Superior temporal gyrus (tissue), 1 donor: ENCODE data around the gene TP53AIP1.

Source experiments
- DNase-seq: peaks from one replicate; pipeline ENCODE4 v3.0.0-alpha.2; 2016; ENCODE audit errors: extremely low spot score

Gene TP53AIP1, protein sequence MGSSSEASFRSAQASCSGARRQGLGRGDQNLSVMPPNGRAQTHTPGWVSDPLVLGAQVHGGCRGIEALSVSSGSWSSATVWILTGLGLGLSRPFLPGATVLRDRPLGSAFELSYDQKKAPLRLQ

DNA sequence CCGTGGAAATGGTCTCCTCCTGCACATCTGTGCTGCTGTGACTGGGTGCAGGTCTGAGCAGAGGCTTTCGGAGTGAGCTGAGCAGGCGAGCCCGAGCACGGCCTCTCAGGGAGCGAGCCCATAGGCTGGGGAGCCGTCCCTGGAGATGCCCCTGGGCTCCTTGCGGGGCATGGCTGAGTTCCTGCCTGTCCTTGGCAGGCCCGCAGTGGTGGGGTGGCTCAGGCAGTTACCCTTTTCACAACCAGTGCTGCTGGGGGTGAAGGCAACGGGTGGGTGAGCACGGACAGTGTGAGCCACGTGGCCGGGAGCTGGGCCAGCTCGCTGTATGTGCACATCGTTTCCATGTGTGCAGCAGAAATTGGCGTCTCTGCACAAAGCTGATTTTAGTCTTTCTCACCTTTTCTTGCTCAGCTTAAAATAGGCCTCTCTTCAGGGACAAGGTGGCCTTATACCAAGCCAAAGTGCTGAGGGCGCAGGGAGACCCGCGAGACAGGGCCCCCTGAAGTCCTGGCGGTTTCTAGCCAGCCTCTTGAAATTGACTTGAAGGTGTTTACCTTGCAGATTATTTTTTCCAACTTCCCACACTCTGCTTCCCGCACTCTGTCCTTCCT is at the start of gene TP53AIP1:
TSS of gene TP53AIP1 (minus strand) at position 55 of the 611 bp plus-strand sequence. CDS start 5,053 bp downstream, outside the sequence.
- no peak for DNase-seq

DNA sequence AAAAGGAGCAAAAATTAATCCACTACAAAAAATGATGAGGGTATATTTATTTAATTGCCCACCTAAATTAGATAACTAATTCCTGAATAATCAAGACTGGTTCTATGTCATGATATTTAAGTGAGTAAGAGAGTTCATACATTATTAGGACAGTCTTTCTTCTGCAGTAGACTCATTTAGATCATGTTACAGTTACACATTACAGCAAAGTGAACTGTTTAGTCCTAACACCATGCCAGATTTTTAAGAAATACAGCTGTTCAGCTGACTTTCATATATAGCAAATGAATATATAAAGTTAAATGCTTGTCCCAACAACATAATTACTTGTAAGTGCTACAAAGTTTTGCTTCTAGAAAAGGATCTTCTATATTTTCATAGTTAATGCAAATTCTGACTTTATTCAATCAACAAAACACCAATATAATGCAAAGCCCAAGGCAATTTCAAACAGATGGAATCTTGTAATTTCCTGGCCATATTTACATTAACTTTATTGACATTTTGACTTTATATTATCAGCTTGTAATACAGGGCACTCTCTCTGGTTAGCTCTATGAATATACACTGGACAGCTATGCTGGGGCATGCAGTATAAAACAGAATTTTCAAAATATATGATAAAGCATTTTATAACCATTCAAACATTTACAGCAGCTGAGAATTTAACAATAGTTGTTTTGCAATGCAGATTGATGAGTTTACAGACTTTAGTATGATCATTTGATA is 45.7 kb upstream of the TP53AIP1 start:
- no peak for DNase-seq

- no peak for DNase-seq
Measured at GRCh38 chr11:128985880-128986279, 43.2 kb upstream of the TP53AIP1 start.

GRCh38 chr11:128983023-128983422 is 40.4 kb upstream of the TP53AIP1 start:
- no peak for DNase-seq

DNA sequence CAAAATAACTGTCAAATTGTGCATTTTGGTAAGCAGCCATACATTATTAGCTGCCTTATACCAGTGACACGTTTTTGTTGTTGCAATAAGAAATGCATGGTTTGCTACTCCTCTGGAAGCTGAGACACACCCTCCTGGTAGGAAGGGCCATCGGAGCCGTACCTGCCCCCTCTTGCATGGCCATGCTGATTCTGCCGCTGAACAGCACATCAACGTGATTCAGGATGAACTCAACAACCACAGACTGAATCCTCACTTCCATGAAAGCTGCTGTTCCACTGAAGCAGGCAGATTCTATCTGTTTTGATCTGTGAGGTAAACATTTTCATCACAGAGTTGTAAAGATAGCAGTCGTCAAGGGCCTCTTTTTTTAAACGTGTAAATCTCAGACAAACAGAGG is 38.6 kb upstream of the TP53AIP1 start:
- DNase-seq = no peak

- no peak for DNase-seq
Measured at GRCh38 chr11:128970598-128971190, 28.0 kb upstream of the TP53AIP1 start.

- no peak for DNase-seq
Measured at GRCh38 chr11:128968916-128969315, 26.2 kb upstream of the TP53AIP1 start.

- no peak for DNase-seq
Measured at GRCh38 chr11:128967578-128967977, 24.9 kb upstream of the TP53AIP1 start.

DNA sequence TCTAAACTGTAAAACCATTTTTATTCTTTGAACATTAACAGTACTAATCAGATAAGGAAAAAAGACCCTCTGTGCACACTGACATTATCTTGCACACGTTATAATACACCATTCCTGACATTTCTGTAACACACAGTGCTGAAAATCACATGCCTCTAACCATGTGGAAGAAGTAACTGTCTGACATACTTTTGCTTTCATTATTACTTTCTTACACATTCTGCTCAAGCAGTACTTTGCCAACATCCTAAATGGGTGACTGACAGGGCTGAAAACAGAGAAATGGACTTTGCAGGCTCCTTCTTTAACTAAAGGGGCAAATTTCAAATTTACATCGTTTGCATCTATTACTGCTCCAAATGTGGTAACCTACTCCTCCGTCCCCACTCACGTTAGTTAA is 22.8 kb upstream of the TP53AIP1 start:
- no peak for DNase-seq

DNA sequence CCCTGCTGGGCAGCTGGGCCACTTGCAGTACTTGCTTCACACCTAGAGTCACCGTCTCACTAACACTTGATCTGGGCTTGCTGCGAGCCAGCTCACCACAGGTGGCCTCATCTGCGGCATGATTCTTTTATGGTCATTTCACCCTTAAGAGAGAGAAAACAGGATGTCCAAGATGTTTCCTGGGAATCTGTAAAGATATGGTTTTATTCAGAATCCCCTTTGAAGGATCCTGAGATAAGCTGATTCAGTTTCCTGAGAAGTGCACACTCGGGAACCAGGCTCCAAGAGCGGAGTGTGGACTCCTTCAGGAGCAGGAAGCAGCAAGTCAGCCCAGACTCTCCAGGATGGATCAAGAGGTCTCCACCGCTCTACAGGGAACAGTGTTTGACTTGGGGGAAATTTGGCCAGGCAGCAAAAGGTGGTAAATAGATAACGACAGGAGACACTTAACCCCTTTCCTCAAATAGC is 21.8 kb upstream of the TP53AIP1 start:
- no peak for DNase-seq

DNA sequence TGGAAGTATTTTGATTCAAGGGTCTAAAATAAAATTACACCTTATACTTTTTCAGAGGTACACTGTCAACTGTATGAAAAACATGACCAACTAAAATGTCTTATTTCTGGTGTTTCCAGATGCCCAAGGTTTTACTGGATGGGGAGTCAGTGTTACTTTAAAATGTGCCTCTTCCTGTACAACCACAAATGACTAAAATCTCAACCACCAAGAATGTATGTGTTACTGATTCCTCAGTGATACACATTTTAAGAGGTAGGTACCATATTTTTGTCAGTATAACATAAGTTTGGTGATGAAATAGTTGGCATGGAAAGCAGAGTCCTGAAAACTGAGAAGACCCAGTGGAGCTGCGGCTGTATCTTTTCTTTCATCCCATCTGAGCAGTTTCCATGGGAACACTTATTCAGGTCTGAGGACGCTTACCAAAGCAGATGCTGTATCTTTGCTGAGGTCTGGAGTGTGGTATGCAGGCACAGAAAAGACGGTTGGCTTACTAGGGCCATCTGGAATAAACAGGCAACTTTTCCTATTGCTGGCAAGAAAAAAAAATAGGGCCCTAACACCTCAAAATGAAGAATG is 21.2 kb upstream of the TP53AIP1 start:
- peak; percentile 42 for DNase-seq

DNA sequence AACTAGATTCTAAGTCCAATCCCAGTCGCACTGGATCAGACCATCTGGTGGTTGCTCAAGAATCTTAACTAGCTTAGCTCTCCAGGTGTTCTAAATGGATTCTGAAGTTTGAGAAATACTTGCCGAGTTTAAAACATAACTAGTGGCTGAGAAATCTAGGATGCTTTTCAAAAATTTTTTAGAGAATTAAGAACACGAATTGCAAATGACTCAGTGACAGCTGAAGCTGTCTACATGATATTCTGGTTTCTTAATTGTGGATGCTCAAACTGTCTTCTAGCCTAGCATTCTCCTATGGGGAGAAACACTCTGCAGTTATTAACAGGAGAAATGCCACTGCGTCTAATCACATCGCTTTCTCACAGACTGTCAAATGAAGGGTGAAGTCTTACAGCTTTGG is 20.2 kb upstream of the TP53AIP1 start:
- no peak for DNase-seq

- no peak for DNase-seq
Measured at GRCh38 chr11:128961645-128962044, 19.0 kb upstream of the TP53AIP1 start.

DNA sequence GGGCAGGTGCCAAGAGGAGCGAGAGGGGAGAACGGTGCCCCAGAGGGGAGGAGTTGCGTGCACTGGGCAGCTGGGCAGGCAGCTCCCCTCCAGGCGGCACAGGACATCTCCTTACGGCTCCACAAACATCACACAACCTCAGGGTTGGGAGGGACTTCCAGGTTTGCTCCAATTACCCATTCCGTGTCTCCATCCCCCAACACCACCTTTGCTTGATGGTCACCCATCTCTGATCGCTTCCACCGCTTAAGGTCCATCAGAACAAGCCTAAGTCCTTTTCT is 14.5 kb upstream of the TP53AIP1 start:
- DNase-seq = no peak

DNA sequence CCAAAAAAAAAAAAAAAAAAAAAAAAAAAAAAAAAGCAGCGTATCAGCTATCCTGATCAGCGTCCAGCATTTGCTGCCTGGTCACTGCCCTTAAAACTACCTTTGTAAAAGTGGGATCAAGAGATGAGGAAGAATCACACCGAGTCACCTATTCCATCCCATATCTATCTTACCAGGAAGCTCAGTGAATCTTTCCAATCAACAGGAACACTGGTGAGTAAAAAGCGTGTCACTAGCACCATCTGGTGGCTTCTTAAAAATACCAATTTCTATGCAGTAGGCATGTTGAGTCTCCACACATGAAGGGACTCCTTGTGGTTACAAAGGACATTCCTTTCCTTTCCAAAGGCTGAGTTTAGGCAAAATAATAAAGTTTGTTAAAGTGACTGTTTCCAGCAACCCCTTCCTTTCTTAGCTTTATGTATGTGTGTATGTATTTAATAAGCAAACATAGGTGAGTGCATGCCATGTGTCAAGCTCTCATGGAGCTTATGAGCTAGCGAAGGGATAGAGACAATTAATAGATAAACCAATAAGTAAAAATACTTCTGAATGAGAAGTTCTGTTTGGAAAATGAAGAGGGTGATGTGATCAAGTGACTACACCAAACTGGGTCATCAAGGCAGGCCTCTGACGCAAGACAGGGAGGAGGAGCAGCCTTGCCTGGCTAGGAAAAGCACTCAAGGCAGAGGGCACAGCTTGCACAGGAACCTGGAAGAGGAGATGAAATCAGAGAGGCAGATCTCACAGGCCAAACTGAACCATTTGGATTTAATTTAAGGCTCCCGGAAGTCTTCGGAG is 13.9 kb upstream of the TP53AIP1 start:
- DNase-seq = peak; percentile 94

GRCh38 chr11:128955636-128956035 is 13.0 kb upstream of the TP53AIP1 start:
- DNase-seq = no peak

- no peak for DNase-seq
Measured at GRCh38 chr11:128953151-128953550, 10.5 kb upstream of the TP53AIP1 start.

GRCh38 chr11:128949791-128950454 is 7.3 kb upstream of the TP53AIP1 start:
- DNase-seq = no peak

- no peak for DNase-seq
Measured at GRCh38 chr11:128948583-128948982, 5.9 kb upstream of the TP53AIP1 start.

DNA sequence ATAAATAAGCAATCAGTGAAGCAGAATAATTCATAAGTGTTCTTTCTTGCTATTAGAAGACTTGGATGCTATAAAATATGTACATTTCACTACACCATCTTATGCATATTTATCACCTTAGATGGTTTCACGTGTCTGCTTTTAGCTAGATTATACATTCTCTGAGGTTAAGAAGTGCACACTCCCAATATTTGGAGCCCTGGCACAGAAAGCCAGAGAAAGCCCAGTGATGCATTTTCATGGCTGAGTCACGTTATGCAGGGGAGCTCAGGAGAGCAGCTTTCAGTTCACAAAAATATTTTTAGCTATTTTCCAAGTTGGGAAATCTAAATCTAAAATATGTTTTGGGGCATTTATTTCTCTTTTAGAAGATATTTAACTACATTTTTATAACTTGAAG is 5.1 kb upstream of the TP53AIP1 start:
- DNase-seq = no peak

GRCh38 chr11:128946648-128947047 is 4.0 kb upstream of the TP53AIP1 start:
- DNase-seq = no peak
